Mesenchymal stem cell (in vitro differentiated cells and primary cell): ENCODE measurements around the gene SFMBT2.
"Not testable (repeated sequence)": the region's sequence is repeated elsewhere in the genome, so short reads cannot be mapped to it uniquely, and the experiment has no call there.

Experiments
- DNase-seq: peaks from one replicate; pipeline ENCODE4 v3.0.0-alpha.2; 2013
- H2AFZ ChIP-seq: one replicate; pipeline ENCODE4 v1.6.1; 2013; ENCODE audit warnings: low read depth, mild to moderate bottlenecking, control low read depth, inconsistent platforms, low read length, moderate library complexity
- H2AK5ac ChIP-seq: 2 replicates; pipeline ENCODE4 v1.6.1; 2013; ENCODE audit warnings: low read length, moderate library complexity, mild to moderate bottlenecking, inconsistent platforms; ENCODE audit not compliant: severe bottlenecking
- H2BK120ac ChIP-seq: one replicate; pipeline ENCODE4 v1.6.1; 2013; ENCODE audit warnings: low read depth, mild to moderate bottlenecking, inconsistent platforms, low read length, moderate library complexity
- H2BK12ac ChIP-seq, 2 experiments: one replicate each; pipeline ENCODE4 v1.6.1; 2013; ENCODE audit warnings: inconsistent platforms in 2 of 2, low read length in 2 of 2, mild to moderate bottlenecking in 2 of 2, moderate library complexity in 2 of 2, control low read depth in 1 of 2
- H2BK15ac ChIP-seq: one replicate; pipeline ENCODE4 v1.6.1; 2013; ENCODE audit warnings: mild to moderate bottlenecking, low read depth, inconsistent platforms; ENCODE audit not compliant: poor library complexity, severe bottlenecking
- H2BK5ac ChIP-seq: 2 replicates; pipeline ENCODE4 v1.6.1; 2013; ENCODE audit warnings: low read depth, mild to moderate bottlenecking, low read length, control low read depth, inconsistent platforms; ENCODE audit not compliant: poor library complexity, severe bottlenecking
- H3K14ac ChIP-seq, 2 experiments: one replicate each; pipeline ENCODE4 v1.6.1; 2013; ENCODE audit warnings: inconsistent platforms in 2 of 2, low read length in 2 of 2, control low read depth in 1 of 2, mild to moderate bottlenecking in 1 of 2, moderate library complexity in 1 of 2
- H3K18ac ChIP-seq, 2 experiments: one replicate each; pipeline ENCODE4 v1.6.1; 2013; ENCODE audit warnings: inconsistent platforms in 2 of 2, low read length in 2 of 2, control low read depth in 1 of 2, low read depth in 1 of 2, mild to moderate bottlenecking in 1 of 2
- H3K23ac ChIP-seq, 2 experiments: one replicate each; pipeline ENCODE4 v1.6.1; 2013; ENCODE audit warnings: inconsistent platforms in 2 of 2, low read length in 2 of 2, mild to moderate bottlenecking in 2 of 2, moderate library complexity in 2 of 2, control low read depth in 1 of 2
- H3K27ac ChIP-seq: 2 replicates; pipeline ENCODE4 v1.5.1; 2013; ENCODE audit warnings: mild to moderate bottlenecking, moderate library complexity, low read length, control low read depth, inconsistent platforms; ENCODE audit not compliant: poor library complexity, severe bottlenecking
- H3K27me3 ChIP-seq, 2 experiments: 2 replicates each; pipeline versions ENCODE4 v1.6.1 to v1.7.0; 2013; ENCODE audit warnings: low read length in 2 of 2, mild to moderate bottlenecking in 2 of 2, moderate library complexity in 2 of 2, control low read depth in 1 of 2, inconsistent platforms in 1 of 2; ENCODE audit not compliant: control insufficient read depth in 1 of 2, insufficient read depth in 1 of 2
- H3K36me3 ChIP-seq, 2 experiments: 2 replicates each; pipeline versions ENCODE4 v1.6.1 to v1.7.0; 2013; ENCODE audit warnings: low read length in 2 of 2, control low read depth in 1 of 2, inconsistent platforms in 1 of 2, low read depth in 1 of 2, mild to moderate bottlenecking in 1 of 2; ENCODE audit not compliant: insufficient read depth in 2 of 2, control insufficient read depth in 1 of 2
- H3K4ac ChIP-seq, 2 experiments: one replicate each; pipeline ENCODE4 v1.6.1; 2013; ENCODE audit warnings: inconsistent platforms in 2 of 2, low read length in 2 of 2, mild to moderate bottlenecking in 2 of 2, moderate library complexity in 2 of 2, control low read depth in 1 of 2, low read depth in 1 of 2
- H3K4me1 ChIP-seq: 2 replicates; pipeline ENCODE4 v1.6.1; 2013; ENCODE audit warnings: low read depth, low read length, control low read depth; ENCODE audit not compliant: control insufficient read depth, insufficient read depth
- H3K4me2 ChIP-seq: 2 replicates; pipeline ENCODE4 v1.6.1; 2013; ENCODE audit warnings: low read length, mild to moderate bottlenecking, inconsistent platforms; ENCODE audit not compliant: poor library complexity, severe bottlenecking
- H3K4me3 ChIP-seq, 2 experiments: 2 replicates each; pipeline versions ENCODE4 v1.5.1 to v1.7.0; 2013; ENCODE audit warnings: low read length in 2 of 2, mild to moderate bottlenecking in 2 of 2, control low read depth in 1 of 2, low read depth in 1 of 2; ENCODE audit not compliant: insufficient read depth in 1 of 2
- H3K79me1 ChIP-seq: replicated peaks from 2 replicates; pipeline ENCODE4 v1.6.1; 2013; ENCODE audit warnings: mild to moderate bottlenecking, control low read depth, low read length, inconsistent platforms; ENCODE audit not compliant: poor library complexity, severe bottlenecking
- H3K9ac ChIP-seq: 2 replicates; pipeline ENCODE4 v1.7.0; 2013; ENCODE audit warnings: mild to moderate bottlenecking, low read length, moderate library complexity
- H3K9me3 ChIP-seq: 2 replicates; pipeline ENCODE4 v1.7.0; 2013; ENCODE audit warnings: mild to moderate bottlenecking, low read length; ENCODE audit not compliant: control insufficient read depth
- H4K8ac ChIP-seq: one replicate; pipeline ENCODE4 v1.6.1; 2013; ENCODE audit warnings: inconsistent platforms, mild to moderate bottlenecking, low read length, moderate library complexity
- H4K91ac ChIP-seq: one replicate; pipeline ENCODE4 v1.6.1; 2013; ENCODE audit warnings: mild to moderate bottlenecking, low read length, inconsistent platforms
- WGBS: methylation state at CpG from one replicate; pipeline ENCODE4 v1.1.7; 2013; ENCODE audit warnings: mixed read lengths; 5-methylcytosine and 5-hydroxymethylcytosine counted together

SFMBT2 gene

GRCh38 chr10:7389346-7389745 lies 21.5 kb downstream of the SFMBT2 start:
- Histone ChIP-seq H4K91ac (no peak overlapping the region), H3K9ac (no peak overlapping the region)

GRCh38 chr10:7388602-7389001 lies 22.2 kb downstream of the SFMBT2 start:
- no peak for DNase-seq
- no peak overlapping the region for H4K8ac ChIP-seq
- no peak overlapping the region for H2AK5ac ChIP-seq
- no peak overlapping the region for H3K18ac ChIP-seq
- H3K14ac ChIP-seq = no peak overlapping the region
- H2BK5ac ChIP-seq = no peak overlapping the region
- no peak overlapping the region for H3K4me3 ChIP-seq
- no peak overlapping the region for H3K4ac ChIP-seq
- H2BK120ac ChIP-seq = no peak overlapping the region
- no peak overlapping the region for H2AFZ ChIP-seq
- no peak overlapping the region for H2BK12ac ChIP-seq
- no peak overlapping the region for H3K27ac ChIP-seq
- no peak overlapping the region for H2BK15ac ChIP-seq
- no peak overlapping the region for H4K91ac ChIP-seq
- no peaks in the 10 kb centered on the region for H3K79me1 ChIP-seq
- WGBS = over 99% methylated on average over 4 of the region's 4 CpGs
- H3K4me1 ChIP-seq = no peaks in the 10 kb centered on the region
- H3K4me2 ChIP-seq = no peak overlapping the region
- no peaks in the 10 kb centered on the region for H3K36me3 ChIP-seq
- H3K9ac ChIP-seq = no peak overlapping the region
- H3K23ac ChIP-seq = no peak overlapping the region
- H3K9me3 ChIP-seq = no peaks in the 10 kb centered on the region
- H3K27me3 ChIP-seq = no peaks in the 10 kb centered on the region

More at GRCh38 chr10:7389346-7389745, 21.5 kb downstream of the SFMBT2 start:
- Histone ChIP-seq H2BK120ac (no peak overlapping the region), H2AK5ac (no peak overlapping the region), H3K14ac (no peak overlapping the region), H2AFZ (no peak overlapping the region), H3K9me3 (no peaks in the 10 kb centered on the region), H3K23ac (no peak overlapping the region), H3K4me3 (no peak overlapping the region), H3K4ac (no peak overlapping the region), H3K27ac (no peak overlapping the region), H3K27me3 (no peaks in the 10 kb centered on the region), H3K4me1 (no peaks in the 10 kb centered on the region), H3K4me2 (no peak overlapping the region), H2BK12ac (no peak overlapping the region), H3K79me1 (no peaks in the 10 kb centered on the region), H3K36me3 (no peaks in the 10 kb centered on the region), H4K8ac (no peak overlapping the region), H3K18ac (no peak overlapping the region), H2BK15ac (no peak overlapping the region), H2BK5ac (no peak overlapping the region)
- no peak for DNase-seq
- no CpG with 5 or more reads among the region's 2 CpGs for WGBS

GRCh38 chr10:7388149-7388548 lies 22.7 kb downstream of the SFMBT2 start:
- not testable (repeated sequence) for H3K36me3 ChIP-seq, DNase-seq, H2BK15ac ChIP-seq, H3K4me3 ChIP-seq, H3K14ac ChIP-seq, H3K4me2 ChIP-seq, H3K79me1 ChIP-seq, H2BK120ac ChIP-seq, H3K27me3 ChIP-seq, H3K18ac ChIP-seq, H2BK12ac ChIP-seq, H3K23ac ChIP-seq, H3K27ac ChIP-seq, H3K9ac ChIP-seq, H4K8ac ChIP-seq, H3K4me1 ChIP-seq, H3K9me3 ChIP-seq, H2AFZ ChIP-seq, H3K4ac ChIP-seq, H2AK5ac ChIP-seq, H2BK5ac ChIP-seq, H4K91ac ChIP-seq
- WGBS = no CpG with 5 or more reads among the region's 1 CpG

GRCh38 chr10:7385114-7385513 lies 25.7 kb downstream of the SFMBT2 start:
- no peaks in the 10 kb centered on the region for H3K79me1 ChIP-seq
- no peak overlapping the region for H2AFZ ChIP-seq
- peaks cover 0 to 8% of the 10 kb centered on the region in 2 experiments for H3K36me3 ChIP-seq
- H3K9me3 ChIP-seq = no peaks in the 10 kb centered on the region
- no peak overlapping the region for H3K4ac ChIP-seq
- H2AK5ac ChIP-seq = no peak overlapping the region
- H3K4me3 ChIP-seq = no peak overlapping the region
- no peak overlapping the region for H2BK5ac ChIP-seq
- no peak overlapping the region for H2BK120ac ChIP-seq
- 80% methylated on average over 6 of the region's 7 CpGs for WGBS
- H3K27ac ChIP-seq = no peak overlapping the region
- no peak overlapping the region for H3K9ac ChIP-seq
- no peak overlapping the region for H3K14ac ChIP-seq
- H2BK12ac ChIP-seq = no peak overlapping the region
- no peaks in the 10 kb centered on the region for H3K27me3 ChIP-seq
- H2BK15ac ChIP-seq = no peak overlapping the region
- no peak for DNase-seq
- no peak overlapping the region for H4K8ac ChIP-seq
- no peak overlapping the region for H3K23ac ChIP-seq
- H3K4me2 ChIP-seq = no peak overlapping the region
- no peak overlapping the region for H4K91ac ChIP-seq
- H3K4me1 ChIP-seq = no peaks in the 10 kb centered on the region
- H3K18ac ChIP-seq = no peak overlapping the region
